Mesenchymal stem cell (in vitro differentiated cells and primary cell): Measurements from ENCODE around the gene BNC2.

Experiments used
- DNase-seq: peaks from one replicate; pipeline ENCODE4 v3.0.0-alpha.2; 2013
- H2AFZ ChIP-seq: one replicate; pipeline ENCODE4 v1.6.1; 2013; ENCODE audit warnings: low read depth, mild to moderate bottlenecking, control low read depth, inconsistent platforms, low read length, moderate library complexity
- H2AK5ac ChIP-seq: 2 replicates; pipeline ENCODE4 v1.6.1; 2013; ENCODE audit warnings: low read length, moderate library complexity, mild to moderate bottlenecking, inconsistent platforms; ENCODE audit not compliant: severe bottlenecking
- H2BK120ac ChIP-seq: one replicate; pipeline ENCODE4 v1.6.1; 2013; ENCODE audit warnings: low read depth, mild to moderate bottlenecking, inconsistent platforms, low read length, moderate library complexity
- H2BK12ac ChIP-seq, 2 experiments: one replicate each; pipeline ENCODE4 v1.6.1; 2013; ENCODE audit warnings: inconsistent platforms in 2 of 2, low read length in 2 of 2, mild to moderate bottlenecking in 2 of 2, moderate library complexity in 2 of 2, control low read depth in 1 of 2
- H2BK15ac ChIP-seq: one replicate; pipeline ENCODE4 v1.6.1; 2013; ENCODE audit warnings: mild to moderate bottlenecking, low read depth, inconsistent platforms; ENCODE audit not compliant: poor library complexity, severe bottlenecking
- H2BK5ac ChIP-seq: 2 replicates; pipeline ENCODE4 v1.6.1; 2013; ENCODE audit warnings: low read depth, mild to moderate bottlenecking, low read length, control low read depth, inconsistent platforms; ENCODE audit not compliant: poor library complexity, severe bottlenecking
- H3K14ac ChIP-seq, 2 experiments: one replicate each; pipeline ENCODE4 v1.6.1; 2013; ENCODE audit warnings: inconsistent platforms in 2 of 2, low read length in 2 of 2, control low read depth in 1 of 2, mild to moderate bottlenecking in 1 of 2, moderate library complexity in 1 of 2
- H3K18ac ChIP-seq, 2 experiments: one replicate each; pipeline ENCODE4 v1.6.1; 2013; ENCODE audit warnings: inconsistent platforms in 2 of 2, low read length in 2 of 2, control low read depth in 1 of 2, low read depth in 1 of 2, mild to moderate bottlenecking in 1 of 2
- H3K23ac ChIP-seq, 2 experiments: one replicate each; pipeline ENCODE4 v1.6.1; 2013; ENCODE audit warnings: inconsistent platforms in 2 of 2, low read length in 2 of 2, mild to moderate bottlenecking in 2 of 2, moderate library complexity in 2 of 2, control low read depth in 1 of 2
- H3K27ac ChIP-seq: 2 replicates; pipeline ENCODE4 v1.5.1; 2013; ENCODE audit warnings: mild to moderate bottlenecking, moderate library complexity, low read length, control low read depth, inconsistent platforms; ENCODE audit not compliant: poor library complexity, severe bottlenecking
- H3K27me3 ChIP-seq, 2 experiments: 2 replicates each; pipeline versions ENCODE4 v1.6.1 to v1.7.0; 2013; ENCODE audit warnings: low read length in 2 of 2, mild to moderate bottlenecking in 2 of 2, moderate library complexity in 2 of 2, control low read depth in 1 of 2, inconsistent platforms in 1 of 2; ENCODE audit not compliant: control insufficient read depth in 1 of 2, insufficient read depth in 1 of 2
- H3K36me3 ChIP-seq, 2 experiments: 2 replicates each; pipeline versions ENCODE4 v1.6.1 to v1.7.0; 2013; ENCODE audit warnings: low read length in 2 of 2, control low read depth in 1 of 2, inconsistent platforms in 1 of 2, low read depth in 1 of 2, mild to moderate bottlenecking in 1 of 2; ENCODE audit not compliant: insufficient read depth in 2 of 2, control insufficient read depth in 1 of 2
- H3K4ac ChIP-seq, 2 experiments: one replicate each; pipeline ENCODE4 v1.6.1; 2013; ENCODE audit warnings: inconsistent platforms in 2 of 2, low read length in 2 of 2, mild to moderate bottlenecking in 2 of 2, moderate library complexity in 2 of 2, control low read depth in 1 of 2, low read depth in 1 of 2
- H3K4me1 ChIP-seq: 2 replicates; pipeline ENCODE4 v1.6.1; 2013; ENCODE audit warnings: low read depth, low read length, control low read depth; ENCODE audit not compliant: control insufficient read depth, insufficient read depth
- H3K4me2 ChIP-seq: 2 replicates; pipeline ENCODE4 v1.6.1; 2013; ENCODE audit warnings: low read length, mild to moderate bottlenecking, inconsistent platforms; ENCODE audit not compliant: poor library complexity, severe bottlenecking
- H3K4me3 ChIP-seq, 2 experiments: 2 replicates each; pipeline versions ENCODE4 v1.5.1 to v1.7.0; 2013; ENCODE audit warnings: low read length in 2 of 2, mild to moderate bottlenecking in 2 of 2, control low read depth in 1 of 2, low read depth in 1 of 2; ENCODE audit not compliant: insufficient read depth in 1 of 2
- H3K79me1 ChIP-seq: replicated peaks from 2 replicates; pipeline ENCODE4 v1.6.1; 2013; ENCODE audit warnings: mild to moderate bottlenecking, control low read depth, low read length, inconsistent platforms; ENCODE audit not compliant: poor library complexity, severe bottlenecking
- H3K9ac ChIP-seq: 2 replicates; pipeline ENCODE4 v1.7.0; 2013; ENCODE audit warnings: mild to moderate bottlenecking, low read length, moderate library complexity
- H3K9me3 ChIP-seq: 2 replicates; pipeline ENCODE4 v1.7.0; 2013; ENCODE audit warnings: mild to moderate bottlenecking, low read length; ENCODE audit not compliant: control insufficient read depth
- H4K8ac ChIP-seq: one replicate; pipeline ENCODE4 v1.6.1; 2013; ENCODE audit warnings: inconsistent platforms, mild to moderate bottlenecking, low read length, moderate library complexity
- H4K91ac ChIP-seq: one replicate; pipeline ENCODE4 v1.6.1; 2013; ENCODE audit warnings: mild to moderate bottlenecking, low read length, inconsistent platforms
- WGBS: methylation state at CpG from one replicate; pipeline ENCODE4 v1.1.7; 2013; ENCODE audit warnings: mixed read lengths; 5-methylcytosine and 5-hydroxymethylcytosine counted together

BNC2 gene

DNA sequence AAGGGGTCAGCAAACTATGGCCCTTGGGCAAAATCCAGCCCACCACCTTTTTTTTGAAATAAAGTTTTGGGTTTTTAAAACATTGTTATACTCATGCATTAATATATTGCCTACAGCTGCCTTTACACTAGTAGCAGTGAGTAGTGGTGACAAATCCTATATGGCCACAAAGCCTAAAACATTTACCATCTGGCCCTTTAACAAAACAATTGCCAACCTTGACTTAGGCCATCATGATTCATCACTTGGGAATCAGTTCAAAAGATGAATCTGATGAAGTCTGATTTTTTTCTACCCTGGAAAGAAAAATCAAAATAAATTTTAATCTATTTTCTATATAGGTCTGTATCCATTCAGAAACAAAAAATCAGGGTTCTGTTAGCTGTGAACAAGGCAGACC lies 484.9 kb downstream of the BNC2 start:
- H3K27ac ChIP-seq, result no peak overlapping the region

DNA sequence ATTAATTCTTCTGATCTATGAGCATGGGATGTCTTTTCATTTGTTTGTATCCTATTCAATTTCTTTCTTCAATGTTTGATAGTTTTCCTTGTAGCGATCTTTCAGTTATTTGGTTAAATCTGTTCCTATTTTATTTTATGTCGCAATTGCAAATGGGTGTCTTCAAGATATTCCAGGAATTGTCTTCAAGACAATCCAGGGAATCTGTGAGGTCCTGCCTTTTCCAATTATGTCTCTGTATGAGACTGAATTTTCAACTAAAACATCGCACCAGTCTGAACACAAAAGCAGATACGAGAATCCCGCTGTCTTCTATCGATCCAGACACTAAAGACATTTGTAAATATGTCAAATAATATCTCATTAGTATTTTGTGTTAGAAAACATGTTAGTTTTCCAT lies 485.5 kb downstream of the BNC2 start:
- no peak overlapping the region for H4K8ac ChIP-seq
- peak overlapping the region; percentile 87 for H3K9ac ChIP-seq
- H3K4me1 ChIP-seq, result no peaks in the 10 kb centered on the region
- H3K14ac ChIP-seq, result no peak overlapping the region
- no peak overlapping the region for H4K91ac ChIP-seq
- DNase-seq, result no peak
- 93% methylated on average over 3 of the region's 6 CpGs for WGBS
- no peaks in the 10 kb centered on the region for H3K79me1 ChIP-seq
- no peak overlapping the region for H3K4ac ChIP-seq
- H2BK120ac ChIP-seq, result no peak overlapping the region
- H3K18ac ChIP-seq, result no peak overlapping the region
- no peak overlapping the region for H2AK5ac ChIP-seq
- no peak overlapping the region for H3K4me2 ChIP-seq
- no peak overlapping the region for H2AFZ ChIP-seq
- peaks cover 9% of the 10 kb centered on the region for H3K9me3 ChIP-seq
- H2BK12ac ChIP-seq, result no peak overlapping the region
- H3K36me3 ChIP-seq, result no peaks in the 10 kb centered on the region
- no peaks in the 10 kb centered on the region for H3K27me3 ChIP-seq
- H2BK15ac ChIP-seq, result no peak overlapping the region
- H3K23ac ChIP-seq, result no peak overlapping the region
- H3K4me3 ChIP-seq, result no peak overlapping the region
- H2BK5ac ChIP-seq, result no peak overlapping the region
- H3K27ac ChIP-seq, result no peak overlapping the region

More for the DNA sequence above, 484.9 kb downstream of the BNC2 start:
- no peak overlapping the region for H2BK15ac ChIP-seq
- peaks cover 9% of the 10 kb centered on the region for H3K9me3 ChIP-seq
- H4K8ac ChIP-seq, result no peak overlapping the region
- H2AK5ac ChIP-seq, result no peak overlapping the region
- H3K9ac ChIP-seq, result peak overlapping the region; percentile 87
- H3K4me3 ChIP-seq, result no peak overlapping the region
- H3K79me1 ChIP-seq, result no peaks in the 10 kb centered on the region
- H3K4me1 ChIP-seq, result no peaks in the 10 kb centered on the region
- no peak overlapping the region for H3K23ac ChIP-seq
- no peak overlapping the region for H3K18ac ChIP-seq
- H2BK120ac ChIP-seq, result no peak overlapping the region
- H3K4ac ChIP-seq, result no peak overlapping the region
- no peak overlapping the region for H2AFZ ChIP-seq
- no peak overlapping the region for H3K14ac ChIP-seq
- no peak overlapping the region for H2BK5ac ChIP-seq
- no peaks in the 10 kb centered on the region for H3K27me3 ChIP-seq
- no peak overlapping the region for H3K4me2 ChIP-seq
- no peak overlapping the region for H2BK12ac ChIP-seq
- peak; percentile 32 for DNase-seq
- H4K91ac ChIP-seq, result no peak overlapping the region
- no peaks in the 10 kb centered on the region for H3K36me3 ChIP-seq

DNA sequence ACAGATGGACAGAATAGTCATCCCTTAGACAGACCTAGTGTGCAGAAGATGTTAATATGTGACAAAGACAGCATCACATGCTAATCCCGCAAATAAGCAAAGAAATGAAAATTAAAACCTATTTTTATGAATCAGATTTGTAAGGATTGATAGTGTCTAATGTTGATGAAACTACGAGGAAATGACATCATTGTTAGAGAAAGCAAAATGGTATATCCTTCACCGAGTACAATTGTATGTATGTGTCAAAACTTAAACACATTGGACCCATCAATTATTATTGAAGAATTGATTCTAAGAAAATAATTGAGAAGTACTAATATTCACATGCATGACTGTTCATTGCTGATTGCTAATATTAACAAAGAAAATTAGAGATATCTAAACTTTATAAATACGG lies 493.2 kb downstream of the BNC2 start:
- Histone ChIP-seq H3K9me3 (no peaks in the 10 kb centered on the region), H3K36me3 (no peaks in the 10 kb centered on the region), H2AFZ (no peak overlapping the region), H2AK5ac (no peak overlapping the region), H4K91ac (no peak overlapping the region), H3K4me2 (no peak overlapping the region), H3K18ac (no peak overlapping the region), H2BK5ac (no peak overlapping the region), H3K27ac (no peak overlapping the region), H3K27me3 (no peaks in the 10 kb centered on the region), H3K79me1 (no peaks in the 10 kb centered on the region), H3K23ac (no peak overlapping the region), H2BK15ac (no peak overlapping the region), H3K9ac (no peak overlapping the region), H2BK12ac (no peak overlapping the region), H2BK120ac (no peak overlapping the region), H3K4ac (no peak overlapping the region), H3K14ac (no peak overlapping the region), H3K4me1 (no peaks in the 10 kb centered on the region), H4K8ac (no peak overlapping the region), H3K4me3 (no peak overlapping the region)
- no peak for DNase-seq
- WGBS, result 83% methylated on average over 1 of the region's 4 CpGs

DNA sequence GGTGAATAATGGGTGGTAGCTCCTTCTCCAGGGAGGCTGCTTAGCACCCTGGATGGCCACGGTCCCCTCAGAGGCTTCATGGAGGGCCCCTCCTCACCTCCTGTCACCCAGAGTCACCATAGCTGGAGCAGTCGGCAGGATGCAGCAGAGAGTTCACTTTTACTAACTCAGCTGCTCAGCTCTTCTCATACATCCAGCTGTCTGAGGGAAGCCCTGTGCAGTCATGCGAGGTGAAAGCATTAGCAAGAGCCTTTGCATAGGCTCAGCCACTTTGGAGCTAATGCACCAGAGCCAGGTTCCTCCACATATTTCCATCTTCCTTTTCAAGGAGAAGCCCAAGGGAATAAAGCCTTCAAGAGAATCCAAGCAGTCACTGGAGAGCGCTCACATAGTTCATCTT lies 499.2 kb downstream of the BNC2 start:
- 77% methylated on average over 3 of the region's 4 CpGs for WGBS
- H3K23ac ChIP-seq, result no peak overlapping the region
- no peaks in the 10 kb centered on the region for H3K9me3 ChIP-seq
- H3K79me1 ChIP-seq, result no peaks in the 10 kb centered on the region
- peak overlapping the region; percentile 30 for H2AK5ac ChIP-seq
- no peak overlapping the region for H3K4me3 ChIP-seq
- H3K9ac ChIP-seq, result no peak overlapping the region
- H4K8ac ChIP-seq, result no peak overlapping the region
- H3K4me2 ChIP-seq, result peak overlapping the region; percentile 27
- H3K14ac ChIP-seq, result peak overlapping the region in 1 of 2 experiments; percentile 86
- H3K27me3 ChIP-seq, result no peaks in the 10 kb centered on the region
- H2BK15ac ChIP-seq, result no peak overlapping the region
- no peak overlapping the region for H3K27ac ChIP-seq
- no peak overlapping the region for H3K18ac ChIP-seq
- H2AFZ ChIP-seq, result no peak overlapping the region
- H2BK5ac ChIP-seq, result no peak overlapping the region
- no peaks in the 10 kb centered on the region for H3K36me3 ChIP-seq
- H3K4ac ChIP-seq, result no peak overlapping the region
- no peak overlapping the region for H2BK120ac ChIP-seq
- H3K4me1 ChIP-seq, result peaks cover 15% of the 10 kb centered on the region
- H2BK12ac ChIP-seq, result peak overlapping the region in 1 of 2 experiments; percentile 6
- no peak overlapping the region for H4K91ac ChIP-seq
- no peak for DNase-seq
